Karpas-422 (cell line): ENCODE measurements around the gene TOM1L1. TPM values are rescaled to one million over a fixed set of nuclear protein-coding genes. Genes with fewer than 3 reads are reported as not detected.

Experiments used
- DNase-seq: peaks from one replicate; pipeline ENCODE4 v3.0.0-alpha.2; 2015
- H2AFZ ChIP-seq: fragments of 200-600 bp; sonication (generic); 2 replicates; pipeline ENCODE4 v1.6.1; 2014; ENCODE audit warnings: antibody characterized with exemption, low read length, mixed read lengths
- H3K27ac ChIP-seq: fragments of 200-600 bp; sonication (generic); 2 replicates; pipeline ENCODE4 v1.5.1; 2014; ENCODE audit warnings: mild to moderate bottlenecking, low read length, moderate library complexity
- H3K27me3 ChIP-seq: fragments of 200-600 bp; sonication (generic); 2 replicates; pipeline ENCODE4 v1.6.1; 2014; ENCODE audit warnings: low read length, mixed read lengths
- H3K36me3 ChIP-seq: fragments of 200-600 bp; sonication (generic); 2 replicates; pipeline ENCODE4 v1.6.1; 2014; ENCODE audit warnings: low read length, mixed read lengths; ENCODE audit not compliant: insufficient read depth
- H3K4me1 ChIP-seq: fragments of 200-600 bp; sonication (generic); 2 replicates; pipeline ENCODE4 v1.6.1; 2014; ENCODE audit warnings: mild to moderate bottlenecking, low read length, mixed read lengths
- H3K4me2 ChIP-seq: fragments of 200-600 bp; sonication (generic); 2 replicates; pipeline ENCODE4 v1.6.1; 2014; ENCODE audit warnings: low read length, low read depth, mild to moderate bottlenecking; ENCODE audit not compliant: poor library complexity, severe bottlenecking
- H3K4me3 ChIP-seq: fragments of 200-600 bp; sonication (generic); 2 replicates; pipeline ENCODE4 v1.5.1; 2014; ENCODE audit warnings: mild to moderate bottlenecking, antibody characterized with exemption, low read length, mixed read lengths
- H3K79me2 ChIP-seq: fragments of 200-600 bp; sonication (generic); 2 replicates; pipeline ENCODE4 v1.6.1; 2014; ENCODE audit warnings: mild to moderate bottlenecking, low read length, mixed read lengths
- H3K9ac ChIP-seq: fragments of 200-600 bp; sonication (generic); 2 replicates; pipeline ENCODE4 v1.6.0; 2014; ENCODE audit warnings: low read length
- H3K9me2 ChIP-seq: fragments of 200-600 bp; sonication (generic), shearing (Covaris generic); replicated peaks from 2 replicates; pipeline ENCODE4 v1.6.0; 2014; ENCODE audit warnings: mild to moderate bottlenecking, low read length, moderate library complexity; ENCODE audit not compliant: insufficient read depth
- H3K9me3 ChIP-seq: fragments of 300-700, 200-600 bp; sonication (generic); 2 replicates; pipeline ENCODE4 v1.6.1; 2014; ENCODE audit warnings: low read length, mixed read lengths
- H4K20me1 ChIP-seq: fragments of 200-600 bp; sonication (generic); 2 replicates; pipeline ENCODE4 v1.6.1; 2014; ENCODE audit warnings: mild to moderate bottlenecking, antibody characterized with exemption, low read length, low read depth; ENCODE audit not compliant: insufficient read depth
- total RNA-seq: library from RNA; depleted of rRNA; stranded (reverse); fragments of >200 nt; shearing (Covaris generic); gene quantifications from 2 replicates; pipeline ENCODE4 v1.2.3, GENCODE V29; 2014; ENCODE audit warnings: low replicate concordance

Gene TOM1L1
- total RNA-seq, 1 experiment from 2014 or later: not detected

- no peaks in the 10 kb centered on the region for H3K79me2 ChIP-seq
- no peak for DNase-seq
- no peaks in the 10 kb centered on the region for H3K9me3 ChIP-seq
- no peaks in the 10 kb centered on the region for H3K36me3 ChIP-seq
- H3K27me3 ChIP-seq: no peaks in the 10 kb centered on the region
- no peaks in the 10 kb centered on the region for H4K20me1 ChIP-seq
- H3K4me2 ChIP-seq: no peak overlapping the region
- no peak overlapping the region for H3K9ac ChIP-seq
- no peak overlapping the region for H3K4me3 ChIP-seq
- no peak overlapping the region for H3K27ac ChIP-seq
- no peak overlapping the region for H2AFZ ChIP-seq
- no peaks in the 10 kb centered on the region for H3K4me1 ChIP-seq
- H3K9me2 ChIP-seq: no peaks in the 10 kb centered on the region
Observed at GRCh38 chr17:54924405-54924804, 23.8 kb downstream of the TOM1L1 start.

GRCh38 chr17:54927525-54927924 lies 26.9 kb downstream of the TOM1L1 start:
- no peaks in the 10 kb centered on the region for H3K4me1 ChIP-seq
- no peak overlapping the region for H2AFZ ChIP-seq
- no peak overlapping the region for H3K4me3 ChIP-seq
- H3K9me2 ChIP-seq: no peaks in the 10 kb centered on the region
- no peaks in the 10 kb centered on the region for H3K36me3 ChIP-seq
- no peaks in the 10 kb centered on the region for H3K79me2 ChIP-seq
- H3K9me3 ChIP-seq: no peaks in the 10 kb centered on the region
- no peak for DNase-seq
- H3K9ac ChIP-seq: no peak overlapping the region
- no peaks in the 10 kb centered on the region for H3K27me3 ChIP-seq
- H3K27ac ChIP-seq: no peak overlapping the region
- H3K4me2 ChIP-seq: no peak overlapping the region
- H4K20me1 ChIP-seq: no peaks in the 10 kb centered on the region

- H3K4me1 ChIP-seq: no peaks in the 10 kb centered on the region
- no peak overlapping the region for H3K4me3 ChIP-seq
- DNase-seq: no peak
- H3K36me3 ChIP-seq: no peaks in the 10 kb centered on the region
- H3K9me2 ChIP-seq: no peaks in the 10 kb centered on the region
- H3K79me2 ChIP-seq: no peaks in the 10 kb centered on the region
- H3K27me3 ChIP-seq: no peaks in the 10 kb centered on the region
- no peaks in the 10 kb centered on the region for H3K9me3 ChIP-seq
- no peaks in the 10 kb centered on the region for H4K20me1 ChIP-seq
- no peak overlapping the region for H3K27ac ChIP-seq
- H2AFZ ChIP-seq: no peak overlapping the region
- H3K4me2 ChIP-seq: no peak overlapping the region
- H3K9ac ChIP-seq: no peak overlapping the region
Observed at GRCh38 chr17:54932711-54933110, 32.1 kb downstream of the TOM1L1 start.

- no peak for DNase-seq
- Histone ChIP-seq H3K4me3 (no peak overlapping the region), H3K9me3 (no peaks in the 10 kb centered on the region), H3K4me2 (no peak overlapping the region), H3K9ac (no peak overlapping the region), H3K79me2 (no peaks in the 10 kb centered on the region), H3K36me3 (no peaks in the 10 kb centered on the region), H2AFZ (no peak overlapping the region), H3K27me3 (no peaks in the 10 kb centered on the region), H4K20me1 (no peaks in the 10 kb centered on the region), H3K9me2 (no peaks in the 10 kb centered on the region), H3K4me1 (no peaks in the 10 kb centered on the region), H3K27ac (no peak overlapping the region)
Observed at GRCh38 chr17:54933921-54934320, 33.3 kb downstream of the TOM1L1 start.

- no peak overlapping the region for H2AFZ ChIP-seq
- H3K79me2 ChIP-seq: no peaks in the 10 kb centered on the region
- H4K20me1 ChIP-seq: no peaks in the 10 kb centered on the region
- no peak overlapping the region for H3K27ac ChIP-seq
- H3K9me2 ChIP-seq: no peaks in the 10 kb centered on the region
- no peak overlapping the region for H3K4me3 ChIP-seq
- DNase-seq: no peak
- no peaks in the 10 kb centered on the region for H3K9me3 ChIP-seq
- H3K9ac ChIP-seq: no peak overlapping the region
- no peaks in the 10 kb centered on the region for H3K4me1 ChIP-seq
- H3K4me2 ChIP-seq: no peak overlapping the region
- no peaks in the 10 kb centered on the region for H3K36me3 ChIP-seq
- no peaks in the 10 kb centered on the region for H3K27me3 ChIP-seq
Observed at GRCh38 chr17:54935471-54935870, 34.8 kb downstream of the TOM1L1 start.

DNA sequence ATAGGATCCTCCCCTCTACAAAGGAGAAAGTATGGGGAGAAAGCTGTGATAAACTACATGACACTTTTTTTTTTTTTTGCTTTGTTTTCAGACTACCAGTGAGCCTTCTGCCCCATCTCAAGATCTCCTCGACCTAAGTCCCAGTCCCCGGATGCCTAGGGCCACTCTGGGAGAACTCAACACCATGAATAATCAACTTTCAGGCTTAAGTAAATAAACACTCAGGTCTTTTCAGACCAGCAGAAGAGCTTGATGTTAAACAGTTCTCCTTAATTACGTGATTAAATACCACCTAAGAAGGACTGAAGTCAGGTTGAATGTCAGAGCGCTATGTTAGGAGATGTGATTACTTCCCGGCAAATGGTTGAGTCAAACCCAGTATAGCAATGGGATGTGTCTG lies 36.4 kb downstream of the TOM1L1 start:
- H3K27ac ChIP-seq: no peak overlapping the region
- no peaks in the 10 kb centered on the region for H3K27me3 ChIP-seq
- no peaks in the 10 kb centered on the region for H4K20me1 ChIP-seq
- no peak overlapping the region for H3K4me2 ChIP-seq
- no peaks in the 10 kb centered on the region for H3K9me3 ChIP-seq
- no peak overlapping the region for H3K9ac ChIP-seq
- DNase-seq: no peak
- H3K4me1 ChIP-seq: no peaks in the 10 kb centered on the region
- H3K79me2 ChIP-seq: no peaks in the 10 kb centered on the region
- H2AFZ ChIP-seq: no peak overlapping the region
- no peaks in the 10 kb centered on the region for H3K9me2 ChIP-seq
- no peaks in the 10 kb centered on the region for H3K36me3 ChIP-seq
- no peak overlapping the region for H3K4me3 ChIP-seq

- Histone ChIP-seq H3K27ac (no peak overlapping the region), H3K79me2 (no peaks in the 10 kb centered on the region), H3K4me2 (no peak overlapping the region), H3K4me1 (no peaks in the 10 kb centered on the region), H3K27me3 (no peaks in the 10 kb centered on the region), H4K20me1 (no peaks in the 10 kb centered on the region), H3K9ac (no peak overlapping the region), H3K9me2 (no peaks in the 10 kb centered on the region), H3K4me3 (no peak overlapping the region), H3K36me3 (no peaks in the 10 kb centered on the region), H3K9me3 (no peaks in the 10 kb centered on the region), H2AFZ (no peak overlapping the region)
- DNase-seq: no peak
Observed at GRCh38 chr17:54937426-54937825, 36.8 kb downstream of the TOM1L1 start.

DNA sequence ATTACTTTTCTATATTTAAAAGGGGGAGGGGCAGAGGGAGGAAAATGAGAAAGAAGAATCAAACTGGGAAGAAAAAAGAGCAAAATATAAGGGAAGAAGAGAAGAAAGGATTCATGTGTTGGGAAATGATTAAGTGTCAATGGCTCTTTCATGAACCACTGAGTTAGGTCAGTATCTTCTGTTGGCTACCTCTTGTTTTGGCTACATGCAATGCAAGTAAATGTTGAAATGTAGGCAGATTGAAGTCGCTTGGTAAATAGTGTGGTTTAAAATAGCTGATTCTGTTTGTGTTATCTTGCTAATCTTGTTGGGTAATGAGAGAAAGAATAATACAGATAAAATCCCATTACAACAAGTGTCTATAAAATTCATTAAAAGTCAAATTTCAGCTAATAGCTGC lies 40.6 kb downstream of the TOM1L1 start:
- no peaks in the 10 kb centered on the region for H3K36me3 ChIP-seq
- H3K27ac ChIP-seq: no peak overlapping the region
- H3K4me2 ChIP-seq: no peak overlapping the region
- H4K20me1 ChIP-seq: no peaks in the 10 kb centered on the region
- H3K9me3 ChIP-seq: no peaks in the 10 kb centered on the region
- no peaks in the 10 kb centered on the region for H3K4me1 ChIP-seq
- H3K9me2 ChIP-seq: no peaks in the 10 kb centered on the region
- H3K27me3 ChIP-seq: no peaks in the 10 kb centered on the region
- no peak overlapping the region for H3K9ac ChIP-seq
- H3K4me3 ChIP-seq: no peak overlapping the region
- no peak for DNase-seq
- no peak overlapping the region for H2AFZ ChIP-seq
- H3K79me2 ChIP-seq: no peaks in the 10 kb centered on the region

GRCh38 chr17:54944796-54945195 lies 44.1 kb downstream of the TOM1L1 start:
- no peaks in the 10 kb centered on the region for H3K9me2 ChIP-seq
- no peaks in the 10 kb centered on the region for H3K36me3 ChIP-seq
- no peak overlapping the region for H3K9ac ChIP-seq
- no peak overlapping the region for H3K4me3 ChIP-seq
- no peak for DNase-seq
- no peaks in the 10 kb centered on the region for H3K79me2 ChIP-seq
- no peaks in the 10 kb centered on the region for H3K27me3 ChIP-seq
- H3K27ac ChIP-seq: no peak overlapping the region
- no peak overlapping the region for H3K4me2 ChIP-seq
- no peaks in the 10 kb centered on the region for H3K4me1 ChIP-seq
- H2AFZ ChIP-seq: no peak overlapping the region
- no peaks in the 10 kb centered on the region for H3K9me3 ChIP-seq
- H4K20me1 ChIP-seq: no peaks in the 10 kb centered on the region
